Measurements from ENCODE around the gene FEM1B. TPM values are rescaled to one million over a fixed set of nuclear protein-coding genes. Genes with fewer than 3 reads are reported as not detected.

Gene FEM1B
- total and polyA plus RNA-seq, 2 of the 8 experiments (the other 6 are each of a cell fraction or from before 2014, with no cell fraction given): 36.1 to 83.8 TPM

GRCh38 chr15:68261980-68262379, 15.6 kb upstream of the FEM1B start:
- peaks cover 3 to 22% (median 13%) of the 10 kb centered on the region in 4 experiments; a peak in 5 of 7 replicates for H3K4me1 ChIP-seq (replicated peaks in 1 of 4; ENCODE audit: control insufficient read depth in 3 of 4, insufficient read depth in 4 of 4, low read length in 3 of 4)
- H4K20me1 ChIP-seq (replicated peaks in 1 of 2; ENCODE audit: control insufficient read depth in 1 of 2, insufficient read depth in 2 of 2, low read length in 2 of 2): no peaks in the 10 kb centered on the region
- H3K56ac ChIP-seq (replicated peaks; ENCODE audit: insufficient read length, low read depth, low read length): no peak overlapping the region
- H2BK5ac ChIP-seq (ENCODE audit: low read depth, low read length): no peak overlapping the region
- peak overlapping the region; percentile 84; the same call in 1 of the 2 replicates for H2BK20ac ChIP-seq (ENCODE audit: low read length)
- H3K79me1 ChIP-seq (ENCODE audit: low read depth, low read length): no peaks in the 10 kb centered on the region
- H3K27me3 ChIP-seq (replicated peaks in 1 of 4; ENCODE audit: control insufficient read depth in 3 of 4, extremely low read depth in 1 of 4, insufficient read depth in 3 of 4, low read length in 3 of 4): no peaks in the 10 kb centered on the region
- no peak overlapping the region for H3K18ac ChIP-seq (ENCODE audit: extremely low read depth, low read length)
- H2BK15ac ChIP-seq (ENCODE audit: low read length): no peak overlapping the region
- FAIRE-seq (no peak), DNase-seq (ENCODE audit: low read depth in 1 of 2, low spot score in 2 of 2) (no peak)
- H2BK12ac ChIP-seq (ENCODE audit: low read depth, low read length): no peak overlapping the region
- H4K5ac ChIP-seq (ENCODE audit: insufficient read length, low read depth, low read length): no peak overlapping the region
- no peaks in the 10 kb centered on the region; the same call in 1 of the 2 replicates for H3K23me2 ChIP-seq (ENCODE audit: low read depth, low read length)
- 96% methylated on average over 3 of the region's 3 CpGs; no CpG with 5 or more reads in 1 of the 2 experiments for WGBS, 2 experiments (ENCODE audit: extremely low coverage in 1 of 2, insufficient coverage in 1 of 2, insufficient read length in 1 of 2, insufficient replicate concordance in 2 of 2, low coverage in 1 of 2, low lambda C conversion rate in 2 of 2, missing lambda C conversion rate in 1 of 2)
- H3K36me3 ChIP-seq (ENCODE audit: control insufficient read depth in 2 of 4, insufficient read depth in 4 of 4, low read length in 3 of 4): no peaks in the 10 kb centered on the region
- no peak overlapping the region for H3K9ac ChIP-seq (replicated peaks in 1 of 4; ENCODE audit: extremely low read depth in 1 of 4, low read depth in 3 of 4, low read length in 3 of 4)
- TF ChIP-seq GTF2F1 (IDR thresholded peaks at IDR 0.05; ENCODE audit: borderline replicate concordance, low read depth, low read length) (no peak), SAP30 (IDR thresholded peaks at IDR 0.05; ENCODE audit: insufficient read depth, insufficient replicate concordance, low read length) (no peak), KDM1A (IDR thresholded peaks at IDR 0.05; ENCODE audit: borderline replicate concordance, low read length) (peak; percentile 34; the same call in 1 of the 2 replicates)
- H4K8ac ChIP-seq (ENCODE audit: extremely low read depth, insufficient read depth, low read length): no peak overlapping the region
- H2AFZ ChIP-seq (ENCODE audit: low read length): no peak overlapping the region
- no peaks in the 10 kb centered on the region for H3K79me2 ChIP-seq (ENCODE audit: control insufficient read depth in 1 of 2, insufficient read depth in 2 of 2, low read length in 2 of 2)
- no peaks in the 10 kb centered on the region; a peak in 1 of 4 replicates for H3K9me3 ChIP-seq (ENCODE audit: insufficient read depth in 2 of 2, low read depth in 1 of 2, low read length in 1 of 2)
- H2AK5ac ChIP-seq (ENCODE audit: low read depth, low read length): no peak overlapping the region
- no peak overlapping the region for H2BK120ac ChIP-seq (replicated peaks; ENCODE audit: low read depth, low read length)
- H3K4me3 ChIP-seq (ENCODE audit: extremely low read depth in 1 of 4, insufficient read depth in 2 of 4, low read depth in 3 of 4, low read length in 4 of 4): no peak overlapping the region
- H3K4ac ChIP-seq (replicated peaks; ENCODE audit: insufficient read length, low read depth, low read length): no peak overlapping the region
- POLR2A ChIA-PET (ENCODE audit: partially characterized antibody): interaction anchor here (5.8 kb wide), 1 partner anchor 15 kb away, joined by 50 read pairs; the partner anchor contains the start of gene FEM1B
- no peak overlapping the region for H4K91ac ChIP-seq (replicated peaks; ENCODE audit: insufficient read length, low read length)
- no peak overlapping the region for H3K27ac ChIP-seq (ENCODE audit: low read depth, low read length)
- H3K4me2 ChIP-seq (ENCODE audit: insufficient read depth in 1 of 2, low read depth in 2 of 2, low read length in 2 of 2): no peak overlapping the region
- no peak overlapping the region for H3K14ac ChIP-seq (ENCODE audit: insufficient read length)
- CTCF ChIA-PET (ENCODE audit: partially characterized antibody): interaction anchor here (0.8 to 1.4 kb wide), 3 partner anchors 9 to 47 kb away, joined by 3 to 6 read pairs (median 3); no protein-coding TSS in a partner anchor
- no peak overlapping the region for H3K23ac ChIP-seq (ENCODE audit: insufficient read length)

All from H1 (cell line).